Peyer's patch (tissue), 4 donors: ENCODE results near the gene PTS.

Source experiments
- POLR2A ChIP-seq, 2 donors: fragments of 450-650 bp; IDR thresholded peaks; one replicate each; pipeline ENCODE4 v1.5.1; 2017; ENCODE audit warnings: antibody characterized with exemption in 2 of 2, mild to moderate bottlenecking in 2 of 2, moderate library complexity in 2 of 2
- TF ChIP-seq, protein P1 (sequence below), 6 experiments: fragments of 450-650 bp in 4 of 6; fragments of 200-600 bp in 2 of 6; sonication (generic) in 1 of 6; IDR thresholded peaks; one replicate each; pipeline ENCODE4 v1.5.1; 2017 to 2019; ENCODE audit warnings: antibody characterized with exemption in 6 of 6, mild to moderate bottlenecking in 3 of 6, moderate library complexity in 1 of 6

DNA sequence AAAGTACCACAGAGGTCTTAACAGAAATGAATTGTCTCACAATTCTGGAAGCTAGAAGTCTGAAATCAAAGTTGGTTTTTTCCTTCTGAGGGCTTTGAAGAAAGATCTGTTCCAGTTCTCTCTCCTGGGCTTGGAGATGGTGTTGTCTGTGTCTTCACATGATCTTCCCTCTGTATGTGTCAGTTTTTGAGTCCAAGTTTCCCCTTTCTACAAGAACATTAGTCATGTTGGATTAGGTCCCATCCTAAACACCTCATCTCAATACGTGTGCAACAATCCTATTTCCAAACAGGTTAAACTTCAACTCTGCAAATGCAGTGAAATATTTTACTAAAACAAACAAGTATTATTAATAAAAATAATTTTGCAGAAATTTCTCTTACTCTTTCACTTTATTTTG lies 3.1 kb upstream of the PTS start:
- TF ChIP-seq, protein P1, sequence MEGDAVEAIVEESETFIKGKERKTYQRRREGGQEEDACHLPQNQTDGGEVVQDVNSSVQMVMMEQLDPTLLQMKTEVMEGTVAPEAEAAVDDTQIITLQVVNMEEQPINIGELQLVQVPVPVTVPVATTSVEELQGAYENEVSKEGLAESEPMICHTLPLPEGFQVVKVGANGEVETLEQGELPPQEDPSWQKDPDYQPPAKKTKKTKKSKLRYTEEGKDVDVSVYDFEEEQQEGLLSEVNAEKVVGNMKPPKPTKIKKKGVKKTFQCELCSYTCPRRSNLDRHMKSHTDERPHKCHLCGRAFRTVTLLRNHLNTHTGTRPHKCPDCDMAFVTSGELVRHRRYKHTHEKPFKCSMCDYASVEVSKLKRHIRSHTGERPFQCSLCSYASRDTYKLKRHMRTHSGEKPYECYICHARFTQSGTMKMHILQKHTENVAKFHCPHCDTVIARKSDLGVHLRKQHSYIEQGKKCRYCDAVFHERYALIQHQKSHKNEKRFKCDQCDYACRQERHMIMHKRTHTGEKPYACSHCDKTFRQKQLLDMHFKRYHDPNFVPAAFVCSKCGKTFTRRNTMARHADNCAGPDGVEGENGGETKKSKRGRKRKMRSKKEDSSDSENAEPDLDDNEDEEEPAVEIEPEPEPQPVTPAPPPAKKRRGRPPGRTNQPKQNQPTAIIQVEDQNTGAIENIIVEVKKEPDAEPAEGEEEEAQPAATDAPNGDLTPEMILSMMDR (IDR thresholded peaks at IDR 0.05): no peak
- TF ChIP-seq POLR2A (IDR thresholded peaks at IDR 0.05): no peak
